HG02943 (cell line): Measurements from ENCODE around the gene TSPAN33.

ENCODE experiments used
- ATAC-seq: cut with Tn5 transposase; IDR thresholded peaks from one replicate; pipeline ENCODE4 v1.9.1; 2021; ENCODE audit warnings: mild to moderate bottlenecking, low read depth, moderate library complexity; ENCODE audit not compliant: unreplicated experiment

TSPAN33 gene

GRCh38 chr7:129134356-129134987 is 10.0 kb upstream of the TSPAN33 start:
- ATAC-seq, result no peak

GRCh38 chr7:129136887-129137642 is 7.4 kb upstream of the TSPAN33 start:
- no peak for ATAC-seq

GRCh38 chr7:129143724-129144094 is 798 bp upstream of the TSPAN33 start:
- no peak for ATAC-seq

GRCh38 chr7:129144834-129145668 is 544 bp downstream of the TSPAN33 start:
- peak; percentile 4 for ATAC-seq

- ATAC-seq, result peak; percentile 58
Measured at GRCh38 chr7:129146237-129146979, 1.9 kb downstream of the TSPAN33 start.

GRCh38 chr7:129147731-129148130 is 3.2 kb downstream of the TSPAN33 start:
- no peak for ATAC-seq

- ATAC-seq, result no peak
Measured at GRCh38 chr7:129149511-129149910, 5.0 kb downstream of the TSPAN33 start.

- ATAC-seq, result no peak
Measured at GRCh38 chr7:129150199-129150996, 5.9 kb downstream of the TSPAN33 start.

GRCh38 chr7:129157651-129158050 is 13.1 kb downstream of the TSPAN33 start:
- ATAC-seq, result no peak

- ATAC-seq, result no peak
Measured at GRCh38 chr7:129159539-129159938, 15.0 kb downstream of the TSPAN33 start.

GRCh38 chr7:129160161-129160905 is 15.8 kb downstream of the TSPAN33 start:
- no peak for ATAC-seq

- no peak for ATAC-seq
Measured at GRCh38 chr7:129161524-129162225, 17.2 kb downstream of the TSPAN33 start.

GRCh38 chr7:129162732-129163131 is 18.2 kb downstream of the TSPAN33 start:
- ATAC-seq, result no peak

- ATAC-seq, result no peak
Measured at GRCh38 chr7:129163875-129164544, 19.5 kb downstream of the TSPAN33 start.

- no peak for ATAC-seq
Measured at GRCh38 chr7:129166745-129167144, 22.2 kb downstream of the TSPAN33 start.

- no peak for ATAC-seq
Measured at GRCh38 chr7:129167817-129168216, 23.3 kb downstream of the TSPAN33 start.

- no peak for ATAC-seq
Measured at GRCh38 chr7:129168231-129169021, 23.9 kb downstream of the TSPAN33 start.
